Measurements from ENCODE around the gene RPS6KB1.
"Not testable (repeated sequence)": the region's sequence is repeated elsewhere in the genome, so short reads cannot be mapped to it uniquely, and the experiment has no call there.

RPS6KB1 gene

DNA sequence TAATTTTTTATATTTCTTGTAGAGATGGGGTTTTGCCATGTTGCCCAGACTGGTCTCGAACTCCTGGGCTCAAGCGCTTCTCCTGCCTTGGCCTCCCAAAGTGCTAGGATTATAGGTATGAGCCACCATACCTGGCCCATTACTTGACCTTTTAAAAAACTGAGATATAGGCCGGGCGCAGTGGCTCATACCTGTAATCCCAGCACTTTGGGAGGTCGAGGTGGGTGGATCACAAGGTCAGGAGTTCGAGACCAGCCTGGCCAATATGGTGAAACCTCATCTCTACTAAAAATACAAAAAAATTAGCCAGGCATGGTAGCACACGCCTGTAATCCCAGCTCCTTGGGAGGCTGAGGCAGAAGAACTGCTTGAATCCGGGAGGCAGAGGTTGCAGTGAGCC lies 19.5 kb upstream of the RPS6KB1 start:
- not testable (repeated sequence) for H3K27ac ChIP-seq (ENCODE audit: low read depth, low read length); DNase-seq; H2BK12ac ChIP-seq (ENCODE audit: low read length); H2BK5ac ChIP-seq (ENCODE audit: low read depth, low read length, poor library complexity); H4K8ac ChIP-seq (ENCODE audit: low read depth, low read length); H3K18ac ChIP-seq (ENCODE audit: low read length); H4K12ac ChIP-seq (ENCODE audit: low read depth, low read length); H2AFZ ChIP-seq (ENCODE audit: insufficient read depth, low read length, poor library complexity); H3K79me2 ChIP-seq (ENCODE audit: control insufficient read depth, insufficient read depth, low read length, poor library complexity); H3K23ac ChIP-seq (ENCODE audit: low read length); H3K4me3 ChIP-seq (ENCODE audit: low read depth, low read length); H3K14ac ChIP-seq (ENCODE audit: low read length); H3K4ac ChIP-seq (ENCODE audit: low read depth, low read length); H3K9me3 ChIP-seq (ENCODE audit: insufficient read depth, low read depth, low read length); H4K91ac ChIP-seq (ENCODE audit: low read depth, low read length); H3K4me2 ChIP-seq (ENCODE audit: low read length); H2BK120ac ChIP-seq (ENCODE audit: insufficient read depth, low read length, poor library complexity); H3K4me1 ChIP-seq (ENCODE audit: control insufficient read depth in 1 of 2, insufficient read depth in 2 of 2, low read length in 2 of 2); H2AK5ac ChIP-seq (ENCODE audit: low read length); H3K27me3 ChIP-seq (ENCODE audit: insufficient read depth, low read length); H3K79me1 ChIP-seq (ENCODE audit: low read length); H3K9ac ChIP-seq (ENCODE audit: low read length)
- H3K36me3 ChIP-seq (ENCODE audit: control insufficient read depth in 1 of 2, insufficient read depth in 2 of 2, low read length in 2 of 2) = peaks cover 15 to 17% of the 10 kb centered on the region in 2 experiments
- no CpG with 5 or more reads among the region's 8 CpGs for WGBS (ENCODE audit: extremely low coverage, insufficient coverage, insufficient read length)

DNA sequence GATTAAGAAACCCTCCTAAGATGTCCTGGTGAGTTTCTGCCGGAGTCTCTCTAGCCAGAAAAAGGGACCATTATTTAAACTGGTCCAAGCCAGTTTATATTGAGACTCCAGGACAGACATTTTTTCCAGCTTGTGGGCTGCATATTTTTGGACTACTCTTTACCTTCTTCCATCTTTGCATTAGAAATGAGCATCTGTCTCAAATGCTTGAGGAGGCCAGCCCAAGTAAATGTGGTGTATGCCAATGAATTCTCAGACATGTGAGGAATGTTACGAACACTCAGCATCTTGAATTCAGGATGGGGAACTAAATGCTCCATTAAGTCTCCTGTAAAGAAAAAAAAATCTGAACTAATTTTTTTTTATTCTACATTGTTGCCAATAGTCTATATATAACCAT lies 18.5 kb upstream of the RPS6KB1 start:
- H2AFZ ChIP-seq (ENCODE audit: insufficient read depth, low read length, poor library complexity) = no peak overlapping the region
- H3K27me3 ChIP-seq (ENCODE audit: insufficient read depth, low read length) = no peaks in the 10 kb centered on the region
- no peaks in the 10 kb centered on the region for H3K79me2 ChIP-seq (ENCODE audit: control insufficient read depth, insufficient read depth, low read length, poor library complexity)
- H4K8ac ChIP-seq (ENCODE audit: low read depth, low read length) = no peak overlapping the region
- H2BK120ac ChIP-seq (ENCODE audit: insufficient read depth, low read length, poor library complexity) = no peak overlapping the region
- H4K12ac ChIP-seq (ENCODE audit: low read depth, low read length) = no peak overlapping the region
- no peak overlapping the region for H3K27ac ChIP-seq (ENCODE audit: low read depth, low read length)
- H4K91ac ChIP-seq (ENCODE audit: low read depth, low read length) = no peak overlapping the region
- no CpG with 5 or more reads among the region's 2 CpGs for WGBS (ENCODE audit: extremely low coverage, insufficient coverage, insufficient read length)
- H3K23ac ChIP-seq (ENCODE audit: low read length) = no peak overlapping the region
- no peaks in the 10 kb centered on the region for H3K9me3 ChIP-seq (ENCODE audit: insufficient read depth, low read depth, low read length)
- peaks cover 2 to 3% of the 10 kb centered on the region in 2 experiments for H3K4me1 ChIP-seq (ENCODE audit: control insufficient read depth in 1 of 2, insufficient read depth in 2 of 2, low read length in 2 of 2)
- no peak overlapping the region for H3K18ac ChIP-seq (ENCODE audit: low read length)
- no peak overlapping the region for H3K4ac ChIP-seq (ENCODE audit: low read depth, low read length)
- H2AK5ac ChIP-seq (ENCODE audit: low read length) = no peak overlapping the region
- H2BK5ac ChIP-seq (ENCODE audit: low read depth, low read length, poor library complexity) = no peak overlapping the region
- H3K4me2 ChIP-seq (ENCODE audit: low read length) = no peak overlapping the region
- DNase-seq = no peak
- no peak overlapping the region for H2BK12ac ChIP-seq (ENCODE audit: low read length)
- no peaks in the 10 kb centered on the region for H3K79me1 ChIP-seq (ENCODE audit: low read length)
- peaks cover 15 to 17% of the 10 kb centered on the region in 2 experiments for H3K36me3 ChIP-seq (ENCODE audit: control insufficient read depth in 1 of 2, insufficient read depth in 2 of 2, low read length in 2 of 2)
- H3K4me3 ChIP-seq (ENCODE audit: low read depth, low read length) = no peak overlapping the region
- H3K14ac ChIP-seq (ENCODE audit: low read length) = no peak overlapping the region
- H3K9ac ChIP-seq (ENCODE audit: low read length) = no peak overlapping the region

DNA sequence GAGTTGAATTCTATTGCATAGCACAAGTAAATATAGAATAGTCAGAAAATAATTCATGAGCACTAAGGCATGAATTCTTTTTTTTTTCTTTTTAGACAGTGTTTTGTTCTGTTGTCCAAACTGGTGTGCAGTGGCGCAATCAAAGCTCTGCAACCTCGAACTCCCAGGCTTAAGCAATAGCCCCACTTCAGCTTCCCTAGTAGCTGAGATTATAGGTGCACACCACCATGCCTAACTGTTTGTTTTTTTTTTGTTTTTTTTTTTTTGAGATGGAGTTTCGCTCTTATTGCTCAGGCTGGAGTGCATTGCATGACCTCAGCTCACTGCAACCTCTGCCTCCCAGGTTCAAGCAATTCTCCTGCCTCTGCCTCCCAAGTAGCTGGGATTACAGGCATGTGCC lies 16.8 kb upstream of the RPS6KB1 start:
- H2AFZ ChIP-seq (ENCODE audit: insufficient read depth, low read length, poor library complexity) = no peak overlapping the region
- H4K12ac ChIP-seq (ENCODE audit: low read depth, low read length) = no peak overlapping the region
- no peak overlapping the region for H3K27ac ChIP-seq (ENCODE audit: low read depth, low read length)
- no peak overlapping the region for H4K8ac ChIP-seq (ENCODE audit: low read depth, low read length)
- no peak overlapping the region for H2BK5ac ChIP-seq (ENCODE audit: low read depth, low read length, poor library complexity)
- H2AK5ac ChIP-seq (ENCODE audit: low read length) = no peak overlapping the region
- no peak overlapping the region for H2BK12ac ChIP-seq (ENCODE audit: low read length)
- no peak overlapping the region for H3K4ac ChIP-seq (ENCODE audit: low read depth, low read length)
- no peaks in the 10 kb centered on the region for H3K4me1 ChIP-seq (ENCODE audit: control insufficient read depth in 1 of 2, insufficient read depth in 2 of 2, low read length in 2 of 2)
- no peak overlapping the region for H2BK120ac ChIP-seq (ENCODE audit: insufficient read depth, low read length, poor library complexity)
- H3K4me3 ChIP-seq (ENCODE audit: low read depth, low read length) = no peak overlapping the region
- no peaks in the 10 kb centered on the region for H3K79me2 ChIP-seq (ENCODE audit: control insufficient read depth, insufficient read depth, low read length, poor library complexity)
- H3K23ac ChIP-seq (ENCODE audit: low read length) = no peak overlapping the region
- H3K14ac ChIP-seq (ENCODE audit: low read length) = no peak overlapping the region
- H4K91ac ChIP-seq (ENCODE audit: low read depth, low read length) = no peak overlapping the region
- no peaks in the 10 kb centered on the region for H3K79me1 ChIP-seq (ENCODE audit: low read length)
- no peak overlapping the region for H3K4me2 ChIP-seq (ENCODE audit: low read length)
- WGBS (ENCODE audit: extremely low coverage, insufficient coverage, insufficient read length) = no CpG with 5 or more reads among the region's 3 CpGs
- peaks cover 17 to 18% of the 10 kb centered on the region in 2 experiments for H3K36me3 ChIP-seq (ENCODE audit: control insufficient read depth in 1 of 2, insufficient read depth in 2 of 2, low read length in 2 of 2)
- no peak overlapping the region for H3K9ac ChIP-seq (ENCODE audit: low read length)
- H3K27me3 ChIP-seq (ENCODE audit: insufficient read depth, low read length) = no peaks in the 10 kb centered on the region
- DNase-seq = no peak
- H3K18ac ChIP-seq (ENCODE audit: low read length) = no peak overlapping the region
- H3K9me3 ChIP-seq (ENCODE audit: insufficient read depth, low read depth, low read length) = no peaks in the 10 kb centered on the region

DNA sequence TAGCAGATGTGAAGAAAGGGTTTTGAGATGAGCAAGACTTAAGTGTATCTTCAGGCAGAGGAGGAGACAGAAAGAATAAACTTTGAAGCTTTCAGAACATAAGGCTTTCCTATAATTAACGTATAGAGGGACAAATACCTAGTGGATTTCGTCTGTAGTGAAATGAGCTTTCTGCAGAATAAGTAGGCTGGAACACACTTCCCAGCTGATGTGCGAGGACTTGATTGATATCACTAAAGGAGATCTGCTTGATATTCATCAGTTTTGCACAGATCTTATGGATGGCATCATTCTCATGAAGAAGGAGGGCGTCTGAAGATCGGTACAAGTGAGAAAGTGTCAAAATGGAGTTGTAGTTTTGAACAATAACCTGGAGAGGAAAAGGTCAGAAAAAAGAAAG lies 15.0 kb upstream of the RPS6KB1 start:
- Histone ChIP-seq H3K14ac (ENCODE audit: low read length) (no peak overlapping the region), H3K4me1 (ENCODE audit: control insufficient read depth in 1 of 2, insufficient read depth in 2 of 2, low read length in 2 of 2) (no peaks in the 10 kb centered on the region), H4K12ac (ENCODE audit: low read depth, low read length) (no peak overlapping the region), H4K91ac (ENCODE audit: low read depth, low read length) (no peak overlapping the region), H2AFZ (ENCODE audit: insufficient read depth, low read length, poor library complexity) (no peak overlapping the region), H3K79me1 (ENCODE audit: low read length) (no peaks in the 10 kb centered on the region), H2BK120ac (ENCODE audit: insufficient read depth, low read length, poor library complexity) (no peak overlapping the region), H3K4me2 (ENCODE audit: low read length) (no peak overlapping the region), H3K23ac (ENCODE audit: low read length) (no peak overlapping the region), H3K27me3 (ENCODE audit: insufficient read depth, low read length) (no peaks in the 10 kb centered on the region), H4K8ac (ENCODE audit: low read depth, low read length) (no peak overlapping the region), H3K9me3 (ENCODE audit: insufficient read depth, low read depth, low read length) (no peaks in the 10 kb centered on the region), H3K4ac (ENCODE audit: low read depth, low read length) (no peak overlapping the region), H3K9ac (ENCODE audit: low read length) (no peak overlapping the region), H3K36me3 (ENCODE audit: control insufficient read depth in 1 of 2, insufficient read depth in 2 of 2, low read length in 2 of 2) (peaks cover 18 to 22% of the 10 kb centered on the region in 2 experiments), H2BK5ac (ENCODE audit: low read depth, low read length, poor library complexity) (no peak overlapping the region), H2AK5ac (ENCODE audit: low read length) (no peak overlapping the region), H3K27ac (ENCODE audit: low read depth, low read length) (no peak overlapping the region), H3K4me3 (ENCODE audit: low read depth, low read length) (no peak overlapping the region), H3K18ac (ENCODE audit: low read length) (no peak overlapping the region), H2BK12ac (ENCODE audit: low read length) (no peak overlapping the region), H3K79me2 (ENCODE audit: control insufficient read depth, insufficient read depth, low read length, poor library complexity) (no peaks in the 10 kb centered on the region)
- no CpG with 5 or more reads among the region's 5 CpGs for WGBS (ENCODE audit: extremely low coverage, insufficient coverage, insufficient read length)
- no peak for DNase-seq
